Measurements from ENCODE around the gene RXFP3.

DNA sequence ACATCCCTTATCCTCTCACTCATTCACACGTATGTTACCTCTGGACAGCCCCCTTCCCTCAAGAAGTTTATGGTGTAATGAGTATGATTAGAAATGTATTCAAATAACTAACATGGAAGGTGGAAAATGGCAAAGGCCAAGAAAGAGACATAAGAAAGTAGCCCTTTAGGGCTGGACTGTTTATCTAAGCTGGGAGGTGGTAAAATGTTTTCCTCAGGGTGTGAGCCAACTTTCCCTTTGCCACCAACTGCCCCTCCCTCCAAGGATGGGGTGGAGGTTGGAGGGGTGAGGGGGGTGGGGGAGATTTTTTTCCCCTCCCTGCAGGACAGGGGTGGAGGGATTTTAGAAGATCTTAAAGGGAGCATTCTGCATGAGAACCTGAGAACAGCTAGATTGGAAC is 40.1 kb downstream of the RXFP3 start:
- TF ChIP-seq EZH2 (IDR thresholded peaks at IDR 0.05; ENCODE audit: borderline replicate concordance, low read depth, low read length, severe bottlenecking) = no peak
- TF ChIP-seq, protein P1, sequence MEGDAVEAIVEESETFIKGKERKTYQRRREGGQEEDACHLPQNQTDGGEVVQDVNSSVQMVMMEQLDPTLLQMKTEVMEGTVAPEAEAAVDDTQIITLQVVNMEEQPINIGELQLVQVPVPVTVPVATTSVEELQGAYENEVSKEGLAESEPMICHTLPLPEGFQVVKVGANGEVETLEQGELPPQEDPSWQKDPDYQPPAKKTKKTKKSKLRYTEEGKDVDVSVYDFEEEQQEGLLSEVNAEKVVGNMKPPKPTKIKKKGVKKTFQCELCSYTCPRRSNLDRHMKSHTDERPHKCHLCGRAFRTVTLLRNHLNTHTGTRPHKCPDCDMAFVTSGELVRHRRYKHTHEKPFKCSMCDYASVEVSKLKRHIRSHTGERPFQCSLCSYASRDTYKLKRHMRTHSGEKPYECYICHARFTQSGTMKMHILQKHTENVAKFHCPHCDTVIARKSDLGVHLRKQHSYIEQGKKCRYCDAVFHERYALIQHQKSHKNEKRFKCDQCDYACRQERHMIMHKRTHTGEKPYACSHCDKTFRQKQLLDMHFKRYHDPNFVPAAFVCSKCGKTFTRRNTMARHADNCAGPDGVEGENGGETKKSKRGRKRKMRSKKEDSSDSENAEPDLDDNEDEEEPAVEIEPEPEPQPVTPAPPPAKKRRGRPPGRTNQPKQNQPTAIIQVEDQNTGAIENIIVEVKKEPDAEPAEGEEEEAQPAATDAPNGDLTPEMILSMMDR (IDR thresholded peaks at IDR 0.05; ENCODE audit: borderline replicate concordance, extremely low read depth, low read length, poor library complexity, severe bottlenecking) = no peak
